Bone marrow (tissue), 2 donors: ENCODE measurements around the gene SSC5D.
"Not testable (repeated sequence)": the region's sequence is repeated elsewhere in the genome, so short reads cannot be mapped to it uniquely, and the experiment has no call there.

Experiments used
- DNase-seq, 2 donors: peaks; one replicate each; lab custom pipeline; 2025; lab: John Stamatoyannopoulos, UW

The SSC5D gene

GRCh38 chr19:55503502-55504251 is 15.4 kb downstream of the SSC5D start:
- DNase-seq = peak; percentile 82 to 99

- DNase-seq = no peak
These were observed 16.0 kb downstream of the SSC5D start for GRCh38 chr19:55504252-55504603.

- no peak for DNase-seq
These were observed 16.7 kb downstream of the SSC5D start for GRCh38 chr19:55504981-55505380.

- no peak for DNase-seq
These were observed 19.9 kb downstream of the SSC5D start for GRCh38 chr19:55508120-55508519.

- peak; percentile 81 to 92 for DNase-seq
These were observed 28.8 kb downstream of the SSC5D start for GRCh38 chr19:55516878-55517620.

GRCh38 chr19:55519451-55520311 is 31.4 kb downstream of the SSC5D start:
- DNase-seq = no peak

- no peak for DNase-seq
These were observed 32.6 kb downstream of the SSC5D start for GRCh38 chr19:55520691-55521292.

GRCh38 chr19:55525289-55526101 is 37.3 kb downstream of the SSC5D start:
- DNase-seq = no peak

GRCh38 chr19:55526216-55527196 is 38.3 kb downstream of the SSC5D start:
- DNase-seq = peak in 1 of 2 donors; percentile 60

- no peak for DNase-seq
These were observed 39.2 kb downstream of the SSC5D start for GRCh38 chr19:55527197-55528029.

- no peak for DNase-seq
These were observed 40.0 kb downstream of the SSC5D start for GRCh38 chr19:55528030-55528803.

- no peak for DNase-seq
These were observed 41.5 kb downstream of the SSC5D start for GRCh38 chr19:55529636-55530234.

GRCh38 chr19:55530996-55531395 is 42.8 kb downstream of the SSC5D start:
- DNase-seq = no peak

- not testable (repeated sequence) for DNase-seq
These were observed 46.0 kb downstream of the SSC5D start for GRCh38 chr19:55534280-55534679.

GRCh38 chr19:55535173-55535964 is 47.1 kb downstream of the SSC5D start:
- DNase-seq = no peak

GRCh38 chr19:55535965-55536350 is 47.7 kb downstream of the SSC5D start:
- DNase-seq = no peak

GRCh38 chr19:55536366-55536765 is 48.1 kb downstream of the SSC5D start:
- no peak for DNase-seq
